ENCODE measurements around the gene PPP2R1B. TPM values are rescaled to one million over a fixed set of nuclear protein-coding genes. Genes with fewer than 3 reads are reported as not detected.
A peak's percentile ranks its signal among the peaks of the same experiment; 100 is the strongest.

The PPP2R1B gene
- total RNA-seq, 2 experiments from 2014 or later = 39.1 to 53.9 TPM

- CTCF ChIA-PET = interaction anchor here (0.6 to 1.0 kb wide), 2 partner anchors 16 to 30 kb away, joined by 3 read pairs; no protein-coding TSS in a partner anchor
Observed at GRCh38 chr11:111745719-111746504, 20.3 kb downstream of the PPP2R1B start.

GRCh38 chr11:111743700-111744099 is 22.5 kb downstream of the PPP2R1B start:
- ChIA-PET CTCF (no interaction called here), POLR2A (no interaction called here)
- ATAC-seq = no peak

More at GRCh38 chr11:111745719-111746504, 20.3 kb downstream of the PPP2R1B start:
- intact Hi-C loops (cut with DNase I, micrococcal nuclease) = no loop called here
- no peak for DNase-seq
- H3K27me3 Mint-ChIP-seq = no peaks in the 10 kb centered on the region
- peaks cover 65% of the 10 kb centered on the region for H3K36me3 Mint-ChIP-seq (ENCODE audit: low read depth)
- H3K9me3 Mint-ChIP-seq (ENCODE audit: low read depth) = no peaks in the 10 kb centered on the region
- no peak for ATAC-seq
- H3K4me3 Mint-ChIP-seq = no peak overlapping the region
- no peaks in the 10 kb centered on the region for H3K4me1 Mint-ChIP-seq
- no peak overlapping the region for H3K27ac Mint-ChIP-seq
- POLR2A ChIA-PET = no interaction called here

GRCh38 chr11:111741751-111742150 is 24.4 kb downstream of the PPP2R1B start:
- CTCF ChIA-PET = interaction anchor here (0.7 kb wide), 1 partner anchor 138 kb away, joined by 4 read pairs; no protein-coding TSS in a partner anchor

More at GRCh38 chr11:111743700-111744099, 22.5 kb downstream of the PPP2R1B start:
- Mint-ChIP-seq H3K4me3 (no peak overlapping the region), H3K27ac (no peak overlapping the region), H3K27me3 (no peaks in the 10 kb centered on the region), H3K9me3 (ENCODE audit: low read depth) (no peaks in the 10 kb centered on the region), H3K36me3 (ENCODE audit: low read depth) (peaks cover 55% of the 10 kb centered on the region), H3K4me1 (no peaks in the 10 kb centered on the region)
- no peak for DNase-seq
- intact Hi-C loops (cut with DNase I, micrococcal nuclease) = no loop called here

GRCh38 chr11:111739299-111739698 is 26.9 kb downstream of the PPP2R1B start:
- CTCF ChIA-PET = no interaction called here
- H3K4me3 Mint-ChIP-seq = no peak overlapping the region
- H3K36me3 Mint-ChIP-seq (ENCODE audit: low read depth) = peaks cover 29% of the 10 kb centered on the region
- no peak for ATAC-seq
- H3K27ac Mint-ChIP-seq = no peak overlapping the region
- H3K27me3 Mint-ChIP-seq = no peaks in the 10 kb centered on the region
- H3K4me1 Mint-ChIP-seq = peaks cover 6% of the 10 kb centered on the region
- DNase-seq = no peak
- intact Hi-C loops (cut with DNase I, micrococcal nuclease) = no loop called here
- no peaks in the 10 kb centered on the region for H3K9me3 Mint-ChIP-seq (ENCODE audit: low read depth)
- POLR2A ChIA-PET = interaction anchor here (0.7 kb wide), 2 partner anchors 27 to 173 kb away, joined by 3 to 5 read pairs; no protein-coding TSS in a partner anchor

More at GRCh38 chr11:111741751-111742150, 24.4 kb downstream of the PPP2R1B start:
- H3K27ac Mint-ChIP-seq = no peak overlapping the region
- peaks cover 2% of the 10 kb centered on the region for H3K4me1 Mint-ChIP-seq
- no peak for ATAC-seq
- H3K27me3 Mint-ChIP-seq = no peaks in the 10 kb centered on the region
- intact Hi-C loops (cut with DNase I, micrococcal nuclease) = no loop called here
- H3K9me3 Mint-ChIP-seq (ENCODE audit: low read depth) = no peaks in the 10 kb centered on the region
- POLR2A ChIA-PET = no interaction called here
- no peak for DNase-seq
- peaks cover 46% of the 10 kb centered on the region for H3K36me3 Mint-ChIP-seq (ENCODE audit: low read depth)
- H3K4me3 Mint-ChIP-seq = no peak overlapping the region

GRCh38 chr11:111737444-111738210 is 28.6 kb downstream of the PPP2R1B start:
- Mint-ChIP-seq H3K4me1 (peaks cover 6% of the 10 kb centered on the region), H3K27ac (no peak overlapping the region), H3K27me3 (no peaks in the 10 kb centered on the region), H3K9me3 (ENCODE audit: low read depth) (no peaks in the 10 kb centered on the region), H3K36me3 (ENCODE audit: low read depth) (peaks cover 23% of the 10 kb centered on the region), H3K4me3 (no peak overlapping the region)
- DNase-seq (no peak), ATAC-seq (no peak)
- intact Hi-C loops (cut with DNase I, micrococcal nuclease) = no loop called here
- ChIA-PET POLR2A (no interaction called here), CTCF (interaction anchor here (0.8 kb wide), 1 partner anchor 16 kb away, joined by 3 read pairs; no protein-coding TSS in a partner anchor)

GRCh38 chr11:111736621-111737443 is 29.4 kb downstream of the PPP2R1B start:
- intact Hi-C loops (cut with DNase I, micrococcal nuclease) = no loop called here

GRCh38 chr11:111736181-111736590 is 30.0 kb downstream of the PPP2R1B start:
- Mint-ChIP-seq H3K9me3 (ENCODE audit: low read depth) (no peaks in the 10 kb centered on the region), H3K27me3 (no peaks in the 10 kb centered on the region), H3K4me1 (peaks cover 6% of the 10 kb centered on the region), H3K36me3 (ENCODE audit: low read depth) (peaks cover 14% of the 10 kb centered on the region), H3K4me3 (no peak overlapping the region), H3K27ac (no peak overlapping the region)
- no peak for ATAC-seq
- ChIA-PET POLR2A (interaction anchor here (1.2 kb wide), 1 partner anchor 20 kb away, joined by 3 read pairs; no protein-coding TSS in a partner anchor), CTCF (no interaction called here)
- intact Hi-C loops (cut with DNase I, micrococcal nuclease) = no loop called here
- no peak for DNase-seq

More at GRCh38 chr11:111736621-111737443, 29.4 kb downstream of the PPP2R1B start:
- DNase-seq = no peak
- Mint-ChIP-seq H3K27me3 (no peaks in the 10 kb centered on the region), H3K4me1 (peaks cover 6% of the 10 kb centered on the region), H3K36me3 (ENCODE audit: low read depth) (peaks cover 19% of the 10 kb centered on the region), H3K4me3 (no peak overlapping the region), H3K27ac (no peak overlapping the region), H3K9me3 (ENCODE audit: low read depth) (no peaks in the 10 kb centered on the region)
- no peak for ATAC-seq
- CTCF ChIA-PET = interaction anchor here (0.8 kb wide), 1 partner anchor 17 kb away, joined by 3 read pairs; no protein-coding TSS in a partner anchor
- POLR2A ChIA-PET = interaction anchor here (1.2 kb wide), 1 partner anchor 19 kb away, joined by 3 read pairs; no protein-coding TSS in a partner anchor

- no peaks in the 10 kb centered on the region for H3K9me3 Mint-ChIP-seq (ENCODE audit: low read depth)
- POLR2A ChIA-PET = no interaction called here
- H3K36me3 Mint-ChIP-seq (ENCODE audit: low read depth) = peaks cover 7% of the 10 kb centered on the region
- no peak for ATAC-seq
- no peak for DNase-seq
- H3K4me3 Mint-ChIP-seq = no peak overlapping the region
- no peak overlapping the region for H3K27ac Mint-ChIP-seq
- CTCF ChIA-PET = no interaction called here
- intact Hi-C loops (cut with DNase I, micrococcal nuclease) = no loop called here
- no peaks in the 10 kb centered on the region for H3K27me3 Mint-ChIP-seq
- H3K4me1 Mint-ChIP-seq = peaks cover 6% of the 10 kb centered on the region
Observed at GRCh38 chr11:111735262-111736116, 30.7 kb downstream of the PPP2R1B start.

GRCh38 chr11:111734954-111735261 is 31.3 kb downstream of the PPP2R1B start:
- Mint-ChIP-seq H3K4me3 (no peak overlapping the region), H3K27me3 (no peaks in the 10 kb centered on the region), H3K4me1 (peaks cover 6% of the 10 kb centered on the region), H3K36me3 (ENCODE audit: low read depth) (peaks cover 7% of the 10 kb centered on the region), H3K9me3 (ENCODE audit: low read depth) (no peaks in the 10 kb centered on the region), H3K27ac (peak overlapping the region; percentile 63)
- ChIA-PET POLR2A (no interaction called here), CTCF (no interaction called here)
- ATAC-seq = no peak
- intact Hi-C loops (cut with DNase I, micrococcal nuclease) = no loop called here
- DNase-seq = no peak

GRCh38 chr11:111734101-111734953 is 31.9 kb downstream of the PPP2R1B start:
- ChIA-PET POLR2A (interaction anchor here (0.7 kb wide), 1 partner anchor 8 kb away, joined by 3 read pairs; no protein-coding TSS in a partner anchor), CTCF (interaction anchor here (0.7 to 1.3 kb wide), 2 partner anchors 20 to 130 kb away, joined by 3 to 4 read pairs; no protein-coding TSS in a partner anchor)
- Mint-ChIP-seq H3K36me3 (ENCODE audit: low read depth) (peaks cover 7% of the 10 kb centered on the region), H3K4me3 (no peak overlapping the region), H3K27ac (peak overlapping the region; percentile 63), H3K27me3 (no peaks in the 10 kb centered on the region), H3K4me1 (peaks cover 6% of the 10 kb centered on the region), H3K9me3 (ENCODE audit: low read depth) (no peaks in the 10 kb centered on the region)
- intact Hi-C loops (cut with DNase I, micrococcal nuclease) = no loop called here
- DNase-seq (no peak), ATAC-seq (no peak)

Data from activated CD4-positive, alpha-beta T cell treated with anti-CD3 and anti-CD28 coated beads for 36 hours (primary cell).